ENCODE measurements around the gene ZKSCAN1. TPM values are rescaled to one million over a fixed set of nuclear protein-coding genes. Genes with fewer than 3 reads are reported as not detected.

Gene ZKSCAN1
- total RNA-seq, 1 experiment from 2014 or later: 29.8 TPM

DNA sequence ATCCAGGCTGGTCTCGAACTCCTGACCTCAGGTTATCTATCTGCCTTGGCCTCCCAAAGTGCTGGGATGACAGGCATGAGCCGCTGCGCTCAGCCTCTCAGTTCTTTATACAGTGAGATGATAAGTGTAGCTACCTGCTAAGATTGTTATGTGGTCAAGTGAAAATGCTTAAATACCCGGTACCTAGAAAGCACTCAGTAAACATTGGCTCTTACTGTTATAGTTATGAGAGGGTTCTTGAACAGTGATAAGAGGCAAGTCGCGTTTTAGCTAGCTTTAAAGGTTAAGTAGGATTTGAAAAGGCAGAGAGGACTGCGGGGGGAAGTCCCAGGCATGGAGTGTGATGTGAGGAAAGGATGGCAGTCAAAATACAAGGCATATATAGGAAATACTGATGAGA, 4.5 kb downstream of the ZKSCAN1 start:
- H3K4me1 Mint-ChIP-seq: peaks cover 11 to 17% of the 10 kb centered on the region in 2 experiments
- no peak overlapping the region for H3K56ac ChIP-seq (ENCODE audit: insufficient read length, low read depth, low read length)
- DNase-seq: no peak
- peak overlapping the region in 1 of 3 experiments; percentile 62; a peak in 3 of 7 replicates for H3K27ac Mint-ChIP-seq
- no peak overlapping the region for H2AK5ac ChIP-seq (ENCODE audit: insufficient read length, low read length)
- WGBS (ENCODE audit: extremely low coverage, insufficient read length, low lambda C conversion rate): no CpG with 5 or more reads among the region's 7 CpGs
- H4K8ac ChIP-seq (replicated peaks; ENCODE audit: insufficient read length, low read depth, low read length): no peak overlapping the region
- no peak overlapping the region for H2AFZ ChIP-seq (ENCODE audit: low read length)
- H3K9me3 Mint-ChIP-seq: no peaks in the 10 kb centered on the region
- peaks cover 22% of the 10 kb centered on the region for H3K79me2 ChIP-seq (ENCODE audit: insufficient read depth, low read length)
- TF ChIP-seq, protein P1, sequence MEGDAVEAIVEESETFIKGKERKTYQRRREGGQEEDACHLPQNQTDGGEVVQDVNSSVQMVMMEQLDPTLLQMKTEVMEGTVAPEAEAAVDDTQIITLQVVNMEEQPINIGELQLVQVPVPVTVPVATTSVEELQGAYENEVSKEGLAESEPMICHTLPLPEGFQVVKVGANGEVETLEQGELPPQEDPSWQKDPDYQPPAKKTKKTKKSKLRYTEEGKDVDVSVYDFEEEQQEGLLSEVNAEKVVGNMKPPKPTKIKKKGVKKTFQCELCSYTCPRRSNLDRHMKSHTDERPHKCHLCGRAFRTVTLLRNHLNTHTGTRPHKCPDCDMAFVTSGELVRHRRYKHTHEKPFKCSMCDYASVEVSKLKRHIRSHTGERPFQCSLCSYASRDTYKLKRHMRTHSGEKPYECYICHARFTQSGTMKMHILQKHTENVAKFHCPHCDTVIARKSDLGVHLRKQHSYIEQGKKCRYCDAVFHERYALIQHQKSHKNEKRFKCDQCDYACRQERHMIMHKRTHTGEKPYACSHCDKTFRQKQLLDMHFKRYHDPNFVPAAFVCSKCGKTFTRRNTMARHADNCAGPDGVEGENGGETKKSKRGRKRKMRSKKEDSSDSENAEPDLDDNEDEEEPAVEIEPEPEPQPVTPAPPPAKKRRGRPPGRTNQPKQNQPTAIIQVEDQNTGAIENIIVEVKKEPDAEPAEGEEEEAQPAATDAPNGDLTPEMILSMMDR (conservative IDR thresholded peaks at IDR 0.05): no peak
- H3K27me3 ChIP-seq (ENCODE audit: insufficient read depth, low read length): no peaks in the 10 kb centered on the region
- H2BK12ac ChIP-seq (ENCODE audit: insufficient read length, low read depth, low read length): no peak overlapping the region
- H3K23ac ChIP-seq (ENCODE audit: insufficient read length, low read depth, low read length): no peak overlapping the region
- H4K20me1 ChIP-seq (ENCODE audit: control insufficient read depth, insufficient read depth, insufficient read length): no peaks in the 10 kb centered on the region
- no peak overlapping the region for H3K4me3 Mint-ChIP-seq
- H2BK20ac ChIP-seq (ENCODE audit: low read depth, low read length, poor library complexity, severe bottlenecking): no peak overlapping the region
- no peak overlapping the region for H2BK15ac ChIP-seq (ENCODE audit: low read depth, low read length)
- no peak overlapping the region for H2BK5ac ChIP-seq (ENCODE audit: insufficient read length, low read length)
- H3K23me2 ChIP-seq (ENCODE audit: insufficient read length, low read depth, low read length, poor library complexity, severe bottlenecking): peaks cover 5% of the 10 kb centered on the region
- peaks cover 14% of the 10 kb centered on the region for H3K79me1 ChIP-seq (ENCODE audit: insufficient read depth, low read depth, low read length, poor library complexity, severe bottlenecking)
- no peak overlapping the region for H2BK120ac ChIP-seq (ENCODE audit: low read depth, low read length, poor library complexity, severe bottlenecking)
- H4K5ac ChIP-seq (ENCODE audit: insufficient read length, low read depth, low read length): no peak overlapping the region
- no peak overlapping the region for H3K18ac ChIP-seq (ENCODE audit: insufficient read length, low read depth, low read length)
- no peaks in the 10 kb centered on the region for H3K27me3 Mint-ChIP-seq (ENCODE audit: low read depth)
- no peaks in the 10 kb centered on the region for H3K9me3 ChIP-seq (ENCODE audit: control insufficient read depth, low read depth, low read length)
- H3K27ac ChIP-seq (ENCODE audit: insufficient read length, low read depth, low read length): no peak overlapping the region
- H4K91ac ChIP-seq (ENCODE audit: insufficient read length, low read depth, low read length): no peak overlapping the region
- H3K4me1 ChIP-seq (ENCODE audit: insufficient read depth, low read length): no peaks in the 10 kb centered on the region
- peaks cover 26 to 42% (median 30%) of the 10 kb centered on the region in 3 experiments; a peak in 6 of 7 replicates for H3K36me3 Mint-ChIP-seq (ENCODE audit: insufficient read depth in 1 of 3, low read depth in 3 of 3)
- no peak overlapping the region for H3K4me2 ChIP-seq (ENCODE audit: insufficient read depth, insufficient read length, low read length)
- H3K14ac ChIP-seq (ENCODE audit: insufficient read depth, low read length): no peak overlapping the region
- no peak overlapping the region for H3K9ac ChIP-seq (ENCODE audit: extremely low read depth, insufficient read length, low read length)
- H3K4ac ChIP-seq (ENCODE audit: low read depth, low read length): no peak overlapping the region
- no peak overlapping the region for H3T11ph ChIP-seq (ENCODE audit: low read length)

All from H9 (cell line).